HepG2 (cell line): ENCODE measurements around the gene ACTN3.

Experiments
- GATAD2A ChIP-seq: IDR thresholded peaks from 2 replicates; pipeline ENCODE4 v1.6.1; 2016
- GPBP1L1 ChIP-seq: sonication (generic); formaldehyde crosslinking; IDR thresholded peaks from 2 replicates; pipeline ENCODE4 v1.5.0; 2020; ENCODE audit warnings: mild to moderate bottlenecking, missing genetic modification reagents
- HHEX ChIP-seq: IDR thresholded peaks from 2 replicates; pipeline ENCODE4 v1.6.1; 2016; ENCODE audit warnings: control low read depth
- MYC ChIP-seq: sonication (generic); formaldehyde crosslinking; IDR thresholded peaks from 2 replicates; pipeline ENCODE4 v1.9.0; 2021; ENCODE audit warnings: missing genetic modification reagents, borderline replicate concordance
- RFX5 ChIP-seq: IDR thresholded peaks from 2 replicates; pipeline ENCODE4 v1.6.1; 2011; ENCODE audit warnings: low read depth, low read length, improper control_type of control experiment
- YY1 ChIP-seq: IDR thresholded peaks from 2 replicates; pipeline ENCODE4 v1.6.1; 2011; ENCODE audit warnings: low read length, low read depth, moderate library complexity, mild to moderate bottlenecking; ENCODE audit not compliant: insufficient read depth, insufficient replicate concordance
- ZNF138 ChIP-seq: sonication (generic); formaldehyde crosslinking; IDR thresholded peaks from 2 replicates; pipeline ENCODE4 v1.5.0; 2020; ENCODE audit warnings: mild to moderate bottlenecking, low read depth, missing genetic modification reagents
- TF ChIP-seq, protein P1 (sequence below): sonication (generic); formaldehyde crosslinking; IDR thresholded peaks from 2 replicates; pipeline ENCODE4 v1.4.0; 2020; ENCODE audit warnings: missing genetic modification reagents
- TF ChIP-seq, protein P2 (sequence below): fragments of 450-650 bp; IDR thresholded peaks from 2 replicates; pipeline ENCODE4 v1.6.1; 2017

DNA sequence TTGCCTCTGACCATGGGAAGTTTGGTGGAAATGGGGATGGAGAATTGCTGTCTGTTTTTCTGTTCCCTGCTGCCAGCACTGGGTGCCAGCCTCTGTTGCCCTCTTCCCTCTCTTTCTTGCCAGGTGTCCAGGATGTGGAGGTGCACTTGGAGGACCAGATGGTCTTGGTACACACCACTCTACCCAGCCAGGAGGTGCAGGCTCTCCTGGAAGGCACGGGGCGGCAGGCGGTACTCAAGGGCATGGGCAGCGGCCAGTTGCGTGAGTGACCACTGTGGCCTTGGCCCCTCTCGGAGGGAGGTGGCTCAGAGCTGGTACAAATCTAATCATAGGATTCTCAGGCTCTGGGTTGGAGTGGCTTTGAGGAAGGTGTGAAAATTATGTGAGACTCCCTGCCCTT is 52.3 kb downstream of the ACTN3 start:
- TF ChIP-seq RFX5 (no peak), HHEX (CRISPR knock-in tag) (no peak), ZNF138 (no peak), GPBP1L1 (CRISPR knock-in tag) (no peak), MYC (no peak), GATAD2A (CRISPR knock-in tag) (no peak), YY1 (no peak)
- TF ChIP-seq, protein P1, sequence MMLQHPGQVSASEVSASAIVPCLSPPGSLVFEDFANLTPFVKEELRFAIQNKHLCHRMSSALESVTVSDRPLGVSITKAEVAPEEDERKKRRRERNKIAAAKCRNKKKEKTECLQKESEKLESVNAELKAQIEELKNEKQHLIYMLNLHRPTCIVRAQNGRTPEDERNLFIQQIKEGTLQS (CRISPR knock-in tag): no peak
- TF ChIP-seq, protein P2, sequence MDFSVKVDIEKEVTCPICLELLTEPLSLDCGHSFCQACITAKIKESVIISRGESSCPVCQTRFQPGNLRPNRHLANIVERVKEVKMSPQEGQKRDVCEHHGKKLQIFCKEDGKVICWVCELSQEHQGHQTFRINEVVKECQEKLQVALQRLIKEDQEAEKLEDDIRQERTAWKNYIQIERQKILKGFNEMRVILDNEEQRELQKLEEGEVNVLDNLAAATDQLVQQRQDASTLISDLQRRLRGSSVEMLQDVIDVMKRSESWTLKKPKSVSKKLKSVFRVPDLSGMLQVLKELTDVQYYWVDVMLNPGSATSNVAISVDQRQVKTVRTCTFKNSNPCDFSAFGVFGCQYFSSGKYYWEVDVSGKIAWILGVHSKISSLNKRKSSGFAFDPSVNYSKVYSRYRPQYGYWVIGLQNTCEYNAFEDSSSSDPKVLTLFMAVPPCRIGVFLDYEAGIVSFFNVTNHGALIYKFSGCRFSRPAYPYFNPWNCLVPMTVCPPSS: no peak
